Natural killer cell (primary cell): ENCODE measurements around the gene TNFSF11. TPM values are rescaled to one million over a fixed set of nuclear protein-coding genes. Genes with fewer than 3 reads are reported as not detected.

ENCODE experiments used
- ATAC-seq, 3 donors: fragments of 150-1000 bp in 2 of 3; fragments of 200-7000 bp in 1 of 3; cut with Tn5 transposase; 1 replicate in 1 of 3; 2 replicates in 2 of 3; pipeline ENCODE4 v1.10.0; 2021; ENCODE audit warnings: mild to moderate bottlenecking in 2 of 3, moderate library complexity in 2 of 3
- DNase-seq, 2 donors: peaks; one replicate each; pipeline versions ENCODE4 v3.0.0 to v3.0.0-alpha.2; 2013 to 2021; ENCODE audit warnings: mixed read lengths in 1 of 2
- H3K27ac ChIP-seq: one replicate; pipeline ENCODE4 v1.5.1; 2013; ENCODE audit warnings: mild to moderate bottlenecking, low read length
- H3K27me3 ChIP-seq: one replicate; pipeline ENCODE4 v1.6.1; 2013; ENCODE audit warnings: low read length; ENCODE audit not compliant: control insufficient read depth, insufficient read depth
- H3K36me3 ChIP-seq: one replicate; pipeline ENCODE4 v1.6.1; 2013; ENCODE audit warnings: low read length; ENCODE audit not compliant: control insufficient read depth, insufficient read depth
- H3K4me1 ChIP-seq: one replicate; pipeline ENCODE4 v1.6.1; 2013; ENCODE audit warnings: low read length; ENCODE audit not compliant: control insufficient read depth, insufficient read depth
- H3K4me3 ChIP-seq: one replicate; pipeline ENCODE4 v1.5.1; 2013; ENCODE audit warnings: low read length
- H3K9me3 ChIP-seq: one replicate; pipeline ENCODE4 v1.6.1; 2013; ENCODE audit warnings: low read length; ENCODE audit not compliant: control insufficient read depth, insufficient read depth
- H3K27ac Mint-ChIP-seq, 2 donors: one replicate each; pipeline ENCODE4 v1.8.0; 2022; ENCODE audit warnings: mild to moderate bottlenecking in 2 of 2, mixed read lengths in 2 of 2, moderate library complexity in 1 of 2
- H3K27me3 Mint-ChIP-seq, 2 donors: one replicate each; pipeline ENCODE4 v1.8.0; 2022; ENCODE audit warnings: low read depth in 2 of 2, mixed read lengths in 2 of 2
- H3K36me3 Mint-ChIP-seq: one replicate; pipeline ENCODE4 v1.8.0; 2022; ENCODE audit warnings: mixed read lengths
- H3K4me1 Mint-ChIP-seq, 2 donors: one replicate each; pipeline ENCODE4 v1.8.0; 2022; ENCODE audit warnings: mixed read lengths in 2 of 2
- H3K4me3 Mint-ChIP-seq: one replicate; pipeline ENCODE4 v1.8.0; 2022; ENCODE audit warnings: mild to moderate bottlenecking, moderate library complexity, mixed read lengths
- H3K9me3 Mint-ChIP-seq, 2 donors: one replicate each; pipeline ENCODE4 v1.8.0; 2022; ENCODE audit warnings: mixed read lengths in 2 of 2
- CTCF ChIP-seq: fragments of 200-600 bp; IDR thresholded peaks from one replicate; pipeline ENCODE4 v1.8.0; 2022; ENCODE audit warnings: antibody characterized with exemption
- WGBS: methylation state at CpG from one replicate; pipeline ENCODE4 v1.1.7; 2013; ENCODE audit warnings: missing lambda C conversion rate; ENCODE audit not compliant: insufficient coverage; 5-methylcytosine and 5-hydroxymethylcytosine counted together
- intact Hi-C: fragments of 100-400 bp; cut with micrococcal nuclease; formaldehyde crosslinking; loops from one replicate; pipeline ENCODE4 v1.14.2; 2022
- total RNA-seq, 4 donors: library from RNA; stranded (reverse); fragments of 120-200 nt in 1 of 4; gene quantifications; one replicate each; pipeline versions ENCODE4 v1.2.3 to v1.2.4, GENCODE V29; 2013 to 2022

TNFSF11 gene
- total RNA-seq, 3 donors from 2014 or later (not counting 1 experiment from before 2014, with no cell fraction given) = 0.93 to 2.8 (median 1.0) TPM

- H3K4me1 Mint-ChIP-seq = peaks cover 0 to 8% of the 10 kb centered on the region in 2 donors
- H3K4me3 ChIP-seq = no peak overlapping the region
- no peak for TF ChIP-seq CTCF
Measured at GRCh38 chr13:42561752-42562467, 12.0 kb upstream of the TNFSF11 start.

GRCh38 chr13:42567906-42568305, 6.0 kb upstream of the TNFSF11 start:
- 63% methylated on average over 2 of the region's 2 CpGs for WGBS
- DNase-seq = no peak
- no peaks in the 10 kb centered on the region for H3K4me1 ChIP-seq
- intact Hi-C loops = no loop called here
- no peak for ATAC-seq
- Mint-ChIP-seq H3K36me3 (no peaks in the 10 kb centered on the region), H3K4me1 (no peaks in the 10 kb centered on the region), H3K27ac (no peak overlapping the region), H3K9me3 (no peaks in the 10 kb centered on the region), H3K4me3 (no peak overlapping the region), H3K27me3 (no peaks in the 10 kb centered on the region)
- no peaks in the 10 kb centered on the region for H3K9me3 ChIP-seq
- H3K27ac ChIP-seq = no peak overlapping the region
- no peaks in the 10 kb centered on the region for H3K27me3 ChIP-seq
- H3K36me3 ChIP-seq = no peaks in the 10 kb centered on the region
- no peak for TF ChIP-seq CTCF
- no peak overlapping the region for H3K4me3 ChIP-seq

More at GRCh38 chr13:42561752-42562467, 12.0 kb upstream of the TNFSF11 start:
- no peak overlapping the region for H3K27ac ChIP-seq
- no peaks in the 10 kb centered on the region for H3K36me3 Mint-ChIP-seq
- no peaks in the 10 kb centered on the region for H3K27me3 Mint-ChIP-seq
- H3K4me3 Mint-ChIP-seq = no peak overlapping the region
- intact Hi-C loops = no loop called here
- no peak for ATAC-seq
- no peaks in the 10 kb centered on the region for H3K27me3 ChIP-seq
- H3K4me1 ChIP-seq = no peaks in the 10 kb centered on the region
- WGBS = 51% methylated on average over 3 of the region's 3 CpGs
- H3K27ac Mint-ChIP-seq = no peak overlapping the region
- no peaks in the 10 kb centered on the region for H3K9me3 Mint-ChIP-seq
- H3K9me3 ChIP-seq = no peaks in the 10 kb centered on the region
- DNase-seq = no peak
- no peaks in the 10 kb centered on the region for H3K36me3 ChIP-seq

GRCh38 chr13:42569576-42570344, 4.2 kb upstream of the TNFSF11 start:
- Mint-ChIP-seq H3K4me3 (no peak overlapping the region), H3K4me1 (peaks cover 11 to 16% of the 10 kb centered on the region in 2 donors), H3K27ac (no peak overlapping the region), H3K27me3 (peaks cover 0 to under 1% of the 10 kb centered on the region in 2 donors), H3K36me3 (no peaks in the 10 kb centered on the region), H3K9me3 (no peaks in the 10 kb centered on the region)
- WGBS = no CpG with 5 or more reads among the region's 3 CpGs
- ATAC-seq = no peak
- Histone ChIP-seq H3K4me1 (peaks cover 7% of the 10 kb centered on the region), H3K27ac (no peak overlapping the region), H3K4me3 (no peak overlapping the region), H3K27me3 (no peaks in the 10 kb centered on the region), H3K36me3 (no peaks in the 10 kb centered on the region), H3K9me3 (no peaks in the 10 kb centered on the region)
- no peak for DNase-seq
- TF ChIP-seq CTCF = no peak
- intact Hi-C loops = no loop called here
